ENCODE results near the gene MACROH2A1.

MACROH2A1 gene

GRCh38 chr5:135430135-135430437, 31.1 kb upstream of the MACROH2A1 start:
- H3K9me3 ChIP-seq (ENCODE audit: low read length), result peaks cover 3% of the 10 kb centered on the region
- no peak overlapping the region for H3K4me3 ChIP-seq (ENCODE audit: low read length)
- H3K36me3 ChIP-seq (ENCODE audit: insufficient read depth, low read length), result no peaks in the 10 kb centered on the region
- no peak overlapping the region for H2AFZ ChIP-seq (ENCODE audit: low read depth, low read length)
- peaks cover 3% of the 10 kb centered on the region for H3K27me3 ChIP-seq (ENCODE audit: insufficient read depth, low read length)
- no peaks in the 10 kb centered on the region for H3K4me1 ChIP-seq (ENCODE audit: insufficient read depth, low read length)

- Histone ChIP-seq H3K36me3 (ENCODE audit: insufficient read depth, low read length) (no peaks in the 10 kb centered on the region), H3K4me3 (ENCODE audit: low read length) (no peak overlapping the region), H3K27me3 (ENCODE audit: insufficient read depth, low read length) (peaks cover 3% of the 10 kb centered on the region), H3K9me3 (ENCODE audit: low read length) (peaks cover 3% of the 10 kb centered on the region), H2AFZ (ENCODE audit: low read depth, low read length) (no peak overlapping the region), H3K4me1 (ENCODE audit: insufficient read depth, low read length) (no peaks in the 10 kb centered on the region)
Measured at GRCh38 chr5:135429301-135430134, 30.5 kb upstream of the MACROH2A1 start.

- no peaks in the 10 kb centered on the region for H3K36me3 ChIP-seq (ENCODE audit: insufficient read depth, low read length)
- no peak overlapping the region for H2AFZ ChIP-seq (ENCODE audit: low read depth, low read length)
- peaks cover 3% of the 10 kb centered on the region for H3K27me3 ChIP-seq (ENCODE audit: insufficient read depth, low read length)
Measured at GRCh38 chr5:135428586-135428985, 29.6 kb upstream of the MACROH2A1 start.

DNA sequence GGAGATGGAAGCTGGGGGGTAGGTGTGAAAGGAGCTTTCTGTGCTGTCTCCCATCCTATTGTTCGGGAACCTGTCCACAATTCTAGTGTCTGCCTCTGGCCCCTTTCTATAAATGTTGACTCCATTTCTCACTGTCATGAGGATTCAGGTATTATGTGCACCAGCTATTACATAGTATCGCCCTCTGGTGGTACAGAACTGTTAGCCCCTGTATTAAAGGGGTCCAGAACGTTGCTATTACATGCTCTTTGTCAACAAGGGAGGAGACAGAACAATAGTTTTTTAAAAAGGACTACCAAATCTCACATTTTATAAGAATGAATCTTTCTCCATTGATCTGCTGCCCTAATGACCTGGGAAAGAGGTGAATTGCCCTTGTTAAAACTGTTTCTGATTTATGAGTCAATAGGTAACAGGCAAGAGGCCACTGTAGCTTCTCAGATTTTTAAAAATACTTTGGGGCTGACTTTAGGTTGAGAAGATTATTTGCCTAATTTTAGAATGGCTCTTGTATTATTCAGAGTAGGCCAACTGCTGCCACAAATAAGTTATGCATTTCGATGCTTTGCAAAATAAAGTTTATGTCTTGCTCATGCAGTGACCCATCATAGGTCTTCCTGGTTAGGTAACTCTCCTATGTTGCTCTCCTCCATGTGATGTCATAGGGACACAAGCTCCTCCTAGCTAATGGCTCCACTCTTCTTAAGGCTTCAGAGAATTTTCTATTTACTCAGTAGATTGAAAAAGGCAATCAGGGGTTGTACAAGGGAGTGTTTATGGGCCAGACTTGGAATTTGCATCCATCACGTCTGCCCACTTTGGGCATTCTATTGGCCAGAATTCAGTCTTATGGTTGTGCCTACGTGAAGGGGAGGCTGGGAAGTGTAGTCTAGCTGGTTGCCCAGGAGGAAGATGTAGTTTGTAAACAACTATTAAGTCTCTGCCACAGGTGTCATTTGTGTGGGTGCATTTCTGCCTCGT, 27.4 kb upstream of the MACROH2A1 start:
- H3K9me3 ChIP-seq (ENCODE audit: low read length), result peaks cover 3% of the 10 kb centered on the region
- H3K36me3 ChIP-seq (ENCODE audit: insufficient read depth, low read length), result no peaks in the 10 kb centered on the region
- peaks cover 6% of the 10 kb centered on the region for H3K27me3 ChIP-seq (ENCODE audit: insufficient read depth, low read length)
- H2AFZ ChIP-seq (ENCODE audit: low read depth, low read length), result no peak overlapping the region
- no peaks in the 10 kb centered on the region for H3K4me1 ChIP-seq (ENCODE audit: insufficient read depth, low read length)
- no peak overlapping the region for H3K4me3 ChIP-seq (ENCODE audit: low read length)

More at GRCh38 chr5:135428586-135428985, 29.6 kb upstream of the MACROH2A1 start:
- Histone ChIP-seq H3K4me3 (ENCODE audit: low read length) (no peak overlapping the region), H3K4me1 (ENCODE audit: insufficient read depth, low read length) (no peaks in the 10 kb centered on the region), H3K9me3 (ENCODE audit: low read length) (peaks cover 3% of the 10 kb centered on the region)

- Histone ChIP-seq H3K4me3 (ENCODE audit: low read length) (no peak overlapping the region), H3K36me3 (ENCODE audit: insufficient read depth, low read length) (no peaks in the 10 kb centered on the region), H3K4me1 (ENCODE audit: insufficient read depth, low read length) (no peaks in the 10 kb centered on the region), H2AFZ (ENCODE audit: low read depth, low read length) (no peak overlapping the region), H3K9me3 (ENCODE audit: low read length) (peaks cover 3% of the 10 kb centered on the region), H3K27me3 (ENCODE audit: insufficient read depth, low read length) (peaks cover 12% of the 10 kb centered on the region)
Measured at GRCh38 chr5:135425641-135426040, 26.6 kb upstream of the MACROH2A1 start.

- Histone ChIP-seq H3K9me3 (ENCODE audit: low read length) (peaks cover 2% of the 10 kb centered on the region), H3K4me3 (ENCODE audit: low read length) (no peak overlapping the region), H2AFZ (ENCODE audit: low read depth, low read length) (no peak overlapping the region), H3K4me1 (ENCODE audit: insufficient read depth, low read length) (no peaks in the 10 kb centered on the region), H3K27me3 (ENCODE audit: insufficient read depth, low read length) (peaks cover 9% of the 10 kb centered on the region), H3K36me3 (ENCODE audit: insufficient read depth, low read length) (no peaks in the 10 kb centered on the region)
Measured at GRCh38 chr5:135423846-135424168, 24.8 kb upstream of the MACROH2A1 start.

DNA sequence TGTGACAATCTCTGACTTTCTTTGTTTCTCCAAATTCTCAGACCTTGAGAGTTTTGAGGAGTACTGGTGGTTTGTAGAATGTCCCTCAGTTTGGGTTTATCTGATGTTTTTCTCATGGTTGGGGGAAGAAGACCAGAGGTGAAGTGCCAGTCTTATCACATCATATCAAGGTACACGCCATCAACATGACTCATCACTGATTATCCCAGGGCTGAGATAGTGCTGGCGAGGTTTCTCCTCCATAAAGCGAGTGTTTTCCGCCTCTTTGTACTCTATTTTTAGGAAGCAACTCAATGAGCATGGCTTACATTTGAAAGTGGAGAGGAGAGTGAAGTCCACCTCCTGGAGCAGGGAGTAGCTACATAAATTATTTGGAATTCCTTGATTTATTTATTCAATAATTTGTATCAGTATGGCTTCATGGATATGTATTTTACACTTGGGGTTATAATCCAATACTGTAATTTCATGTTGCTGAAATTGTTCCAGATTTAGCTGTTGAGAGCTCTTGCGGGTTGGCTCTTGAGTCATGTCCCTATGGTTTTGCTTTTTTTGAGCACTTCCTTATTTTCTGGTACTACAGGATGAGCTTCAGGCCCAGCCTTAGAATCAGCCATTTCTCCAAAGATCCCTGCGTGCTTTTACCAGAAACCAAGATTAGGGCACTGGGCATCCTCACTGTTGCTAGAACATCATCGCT, 24.3 kb upstream of the MACROH2A1 start:
- H3K9me3 ChIP-seq (ENCODE audit: low read length), result no peaks in the 10 kb centered on the region
- H3K4me3 ChIP-seq (ENCODE audit: low read length), result no peak overlapping the region

DNA sequence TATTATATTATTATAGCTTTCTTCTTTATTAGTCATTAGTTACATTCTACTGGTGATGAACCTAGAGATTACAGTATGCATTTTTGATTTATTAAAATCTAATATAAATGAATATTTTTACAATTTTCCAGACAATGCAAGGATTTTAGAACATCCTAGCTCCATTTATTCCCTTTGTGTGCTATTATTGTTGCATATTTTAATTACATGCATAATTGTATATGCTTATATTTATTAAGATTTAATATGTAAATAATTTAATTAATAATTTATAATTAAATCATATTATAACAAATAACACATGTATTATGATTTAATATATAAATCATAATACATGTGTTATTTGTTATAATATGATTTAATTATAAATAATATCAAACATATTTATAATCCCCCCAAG, 23.4 kb upstream of the MACROH2A1 start:
- H3K9me3 ChIP-seq (ENCODE audit: low read length), result no peaks in the 10 kb centered on the region
- H3K27me3 ChIP-seq (ENCODE audit: insufficient read depth, low read length), result peaks cover 11% of the 10 kb centered on the region
- no peak overlapping the region for H2AFZ ChIP-seq (ENCODE audit: low read depth, low read length)
- H3K4me1 ChIP-seq (ENCODE audit: insufficient read depth, low read length), result no peaks in the 10 kb centered on the region
- H3K36me3 ChIP-seq (ENCODE audit: insufficient read depth, low read length), result no peaks in the 10 kb centered on the region
- no peak overlapping the region for H3K4me3 ChIP-seq (ENCODE audit: low read length)

More for the DNA sequence above, 24.3 kb upstream of the MACROH2A1 start:
- Histone ChIP-seq H3K27me3 (ENCODE audit: insufficient read depth, low read length) (peaks cover 11% of the 10 kb centered on the region), H3K4me1 (ENCODE audit: insufficient read depth, low read length) (no peaks in the 10 kb centered on the region), H3K36me3 (ENCODE audit: insufficient read depth, low read length) (no peaks in the 10 kb centered on the region), H2AFZ (ENCODE audit: low read depth, low read length) (no peak overlapping the region)

GRCh38 chr5:135417083-135417482, 18.1 kb upstream of the MACROH2A1 start:
- H3K27me3 ChIP-seq (ENCODE audit: insufficient read depth, low read length), result peaks cover 11% of the 10 kb centered on the region
- no peaks in the 10 kb centered on the region for H3K9me3 ChIP-seq (ENCODE audit: low read length)
- no peaks in the 10 kb centered on the region for H3K36me3 ChIP-seq (ENCODE audit: insufficient read depth, low read length)
- no peak overlapping the region for H3K4me3 ChIP-seq (ENCODE audit: low read length)
- no peak overlapping the region for H2AFZ ChIP-seq (ENCODE audit: low read depth, low read length)
- no peaks in the 10 kb centered on the region for H3K4me1 ChIP-seq (ENCODE audit: insufficient read depth, low read length)

GRCh38 chr5:135405082-135405481, 6.1 kb upstream of the MACROH2A1 start:
- Histone ChIP-seq H3K9me3 (ENCODE audit: low read length) (no peaks in the 10 kb centered on the region), H3K4me3 (ENCODE audit: low read length) (no peak overlapping the region), H2AFZ (ENCODE audit: low read depth, low read length) (no peak overlapping the region), H3K36me3 (ENCODE audit: insufficient read depth, low read length) (no peaks in the 10 kb centered on the region), H3K27me3 (ENCODE audit: insufficient read depth, low read length) (no peaks in the 10 kb centered on the region), H3K4me1 (ENCODE audit: insufficient read depth, low read length) (peaks cover 12% of the 10 kb centered on the region)

DNA sequence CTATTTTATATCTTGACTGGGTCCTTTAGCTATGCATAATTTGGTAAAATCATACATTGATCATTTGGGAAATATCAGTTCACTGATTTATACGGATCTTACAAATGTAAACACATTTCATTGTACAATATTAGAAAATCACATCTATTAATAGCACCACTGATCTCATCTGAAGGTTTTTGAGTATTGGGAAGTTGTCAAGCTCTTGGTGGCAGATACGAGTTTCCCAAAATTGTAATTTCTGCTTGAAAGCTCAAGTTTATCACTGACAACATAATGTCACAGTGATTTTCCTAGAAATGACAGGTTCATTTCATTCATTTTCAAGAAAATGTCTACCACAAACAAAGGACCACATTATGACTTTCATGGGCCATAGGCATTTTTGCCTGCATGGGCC, 3.0 kb upstream of the MACROH2A1 start:
- no peaks in the 10 kb centered on the region for H3K9me3 ChIP-seq (ENCODE audit: low read length)
- H2AFZ ChIP-seq (ENCODE audit: low read depth, low read length), result no peak overlapping the region
- H3K4me1 ChIP-seq (ENCODE audit: insufficient read depth, low read length), result peaks cover 25% of the 10 kb centered on the region
- no peak overlapping the region for H3K4me3 ChIP-seq (ENCODE audit: low read length)
- no peaks in the 10 kb centered on the region for H3K36me3 ChIP-seq (ENCODE audit: insufficient read depth, low read length)
- no peaks in the 10 kb centered on the region for H3K27me3 ChIP-seq (ENCODE audit: insufficient read depth, low read length)

DNA sequence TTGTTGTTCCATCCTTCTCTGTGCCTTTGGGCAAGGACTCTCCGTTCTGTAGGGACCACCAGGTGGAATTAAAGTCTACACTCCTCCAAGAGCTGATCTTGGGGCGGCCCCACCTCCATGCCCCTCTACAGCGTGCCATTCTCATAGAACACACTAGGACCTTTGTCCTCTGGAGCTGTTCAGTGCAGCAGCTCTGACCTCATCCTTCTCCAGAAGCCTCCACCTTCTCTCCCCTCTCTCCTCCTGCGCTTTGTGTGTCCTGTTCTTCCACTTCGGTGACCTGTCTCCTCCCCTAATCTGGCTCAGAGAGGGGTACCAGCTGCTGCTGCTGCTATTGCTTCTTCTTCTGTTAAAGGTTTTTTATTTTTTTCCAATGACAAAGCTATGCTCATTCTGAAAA, 1.8 kb upstream of the MACROH2A1 start:
- peak overlapping the region; percentile 95 for H3K4me3 ChIP-seq (ENCODE audit: low read length)
- H3K36me3 ChIP-seq (ENCODE audit: insufficient read depth, low read length), result no peaks in the 10 kb centered on the region
- peaks cover 32% of the 10 kb centered on the region for H3K4me1 ChIP-seq (ENCODE audit: insufficient read depth, low read length)
- H2AFZ ChIP-seq (ENCODE audit: low read depth, low read length), result peak overlapping the region; percentile 28
- no peaks in the 10 kb centered on the region for H3K27me3 ChIP-seq (ENCODE audit: insufficient read depth, low read length)
- H3K9me3 ChIP-seq (ENCODE audit: low read length), result no peaks in the 10 kb centered on the region

Data from neuron (in vitro differentiated cells).